ENCODE results near the gene KDM4B.
"Not testable (repeated sequence)": the region's sequence is repeated elsewhere in the genome, so short reads cannot be mapped to it uniquely, and the experiment has no call there.

DNA sequence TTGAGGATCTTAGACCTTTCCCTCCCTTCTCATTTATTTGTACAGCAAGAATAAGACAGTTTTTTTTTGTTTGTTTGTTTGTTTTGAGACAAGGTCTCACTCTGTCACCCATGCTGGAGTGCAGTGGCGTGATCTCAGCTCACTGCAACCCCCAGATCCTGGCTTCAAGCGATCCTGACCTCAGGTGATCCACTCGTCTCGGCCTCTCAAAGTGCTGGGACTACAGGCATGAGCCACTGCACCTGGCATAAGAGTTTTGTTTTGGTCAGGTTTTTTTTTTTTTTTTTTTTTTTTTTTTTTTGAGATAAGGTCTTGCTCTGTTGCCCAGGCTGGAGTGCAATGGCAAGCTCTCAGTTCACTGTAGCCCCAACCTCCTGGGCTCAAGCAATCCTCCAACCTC, 30.5 kb upstream of the KDM4B start:
- TF ChIP-seq, protein P1, sequence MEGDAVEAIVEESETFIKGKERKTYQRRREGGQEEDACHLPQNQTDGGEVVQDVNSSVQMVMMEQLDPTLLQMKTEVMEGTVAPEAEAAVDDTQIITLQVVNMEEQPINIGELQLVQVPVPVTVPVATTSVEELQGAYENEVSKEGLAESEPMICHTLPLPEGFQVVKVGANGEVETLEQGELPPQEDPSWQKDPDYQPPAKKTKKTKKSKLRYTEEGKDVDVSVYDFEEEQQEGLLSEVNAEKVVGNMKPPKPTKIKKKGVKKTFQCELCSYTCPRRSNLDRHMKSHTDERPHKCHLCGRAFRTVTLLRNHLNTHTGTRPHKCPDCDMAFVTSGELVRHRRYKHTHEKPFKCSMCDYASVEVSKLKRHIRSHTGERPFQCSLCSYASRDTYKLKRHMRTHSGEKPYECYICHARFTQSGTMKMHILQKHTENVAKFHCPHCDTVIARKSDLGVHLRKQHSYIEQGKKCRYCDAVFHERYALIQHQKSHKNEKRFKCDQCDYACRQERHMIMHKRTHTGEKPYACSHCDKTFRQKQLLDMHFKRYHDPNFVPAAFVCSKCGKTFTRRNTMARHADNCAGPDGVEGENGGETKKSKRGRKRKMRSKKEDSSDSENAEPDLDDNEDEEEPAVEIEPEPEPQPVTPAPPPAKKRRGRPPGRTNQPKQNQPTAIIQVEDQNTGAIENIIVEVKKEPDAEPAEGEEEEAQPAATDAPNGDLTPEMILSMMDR (IDR thresholded peaks at IDR 0.05): not testable (repeated sequence)
- not testable (repeated sequence) for TF ChIP-seq EP300 (IDR thresholded peaks at IDR 0.05)

Measured in esophagus muscularis mucosa (tissue), 3 donors.